Glutamatergic neuron (in vitro differentiated cells): Measurements from ENCODE around the gene KLK3. TPM values are rescaled to one million over a fixed set of nuclear protein-coding genes. Genes with fewer than 3 reads are reported as not detected.
"Not testable (repeated sequence)": the region's sequence is repeated elsewhere in the genome, so short reads cannot be mapped to it uniquely, and the experiment has no call there.

Experiments used
- DNase-seq: peaks from one replicate; pipeline ENCODE4 v3.0.0; 2022
- H3K27ac Mint-ChIP-seq: one replicate; pipeline ENCODE4 v1.8.0; 2020; ENCODE audit warnings: mild to moderate bottlenecking, mixed read lengths, inconsistent platforms; ENCODE audit not compliant: unreplicated experiment
- H3K27me3 Mint-ChIP-seq: one replicate; pipeline ENCODE4 v1.8.0; 2020; ENCODE audit warnings: mild to moderate bottlenecking, moderate library complexity, mixed read lengths, inconsistent platforms; ENCODE audit not compliant: unreplicated experiment
- H3K36me3 Mint-ChIP-seq: one replicate; pipeline ENCODE4 v1.8.0; 2020; ENCODE audit warnings: mild to moderate bottlenecking, mixed read lengths, inconsistent platforms; ENCODE audit not compliant: unreplicated experiment
- H3K4me1 Mint-ChIP-seq: one replicate; pipeline ENCODE4 v1.8.0; 2020; ENCODE audit warnings: mild to moderate bottlenecking, low read depth, mixed read lengths, inconsistent platforms; ENCODE audit not compliant: unreplicated experiment
- H3K4me3 Mint-ChIP-seq: one replicate; pipeline ENCODE4 v1.8.0; 2020; ENCODE audit warnings: mild to moderate bottlenecking, mixed read lengths, inconsistent platforms; ENCODE audit not compliant: unreplicated experiment
- H3K9me3 Mint-ChIP-seq: one replicate; pipeline ENCODE4 v1.8.0; 2020; ENCODE audit warnings: mild to moderate bottlenecking, moderate library complexity, mixed read lengths, inconsistent platforms; ENCODE audit not compliant: unreplicated experiment
- CTCF ChIP-seq: fragments of 200-600 bp; sonication (generic); IDR thresholded peaks from one replicate; pipeline ENCODE4 v1.5.0; 2021; ENCODE audit not compliant: partially characterized antibody, unreplicated experiment
- long read RNA-seq: library from polyadenylated mRNA; unstranded; transcript quantifications from one replicate; pipeline ENCODE4 v2.0.0, GENCODE V29; 2020; ENCODE audit not compliant: unreplicated experiment
- total RNA-seq: library from RNA; stranded (reverse); fragmentation: NEBNext Ultra II Directional; extraction: Animal tissue kit (Norgen Biotek cat#: 25700); gene quantifications from one replicate; pipeline ENCODE4 v1.2.1, GENCODE V29; 2021; ENCODE audit not compliant: unreplicated experiment

The KLK3 gene
- not detected for total RNA-seq
- long read RNA-seq, partial matches to known transcripts, result 0 of 1 reads
- long read RNA-seq, other reads (novel, unspliced or antisense), result 1 of 1 reads

GRCh38 chr19:50854636-50855410 is at the start of gene KLK3:
Gene KLK3, plus strand, starts transcription at chr19:50854915. Its CDS starts 41 bp downstream, at chr19:50854956.
- Mint-ChIP-seq H3K27me3 (peaks cover 6% of the 10 kb centered on the region), H3K4me1 (peaks cover 9% of the 10 kb centered on the region), H3K27ac (no peak within 1 kb of the TSS), H3K4me3 (no peak within 1 kb of the TSS), H3K36me3 (peaks cover 9% of the 10 kb centered on the region), H3K9me3 (peaks cover 8% of the 10 kb centered on the region)
- DNase-seq, result no peak
- TF ChIP-seq CTCF, result no peak

GRCh38 chr19:50808856-50809255 is 45.9 kb upstream of the KLK3 start:
- H3K9me3 Mint-ChIP-seq, result peaks cover 14% of the 10 kb centered on the region
- H3K4me3 Mint-ChIP-seq, result no peak overlapping the region
- H3K4me1 Mint-ChIP-seq, result peaks cover 2% of the 10 kb centered on the region
- DNase-seq, result no peak
- no peak for TF ChIP-seq CTCF
- no peaks in the 10 kb centered on the region for H3K36me3 Mint-ChIP-seq
- peaks cover 19% of the 10 kb centered on the region for H3K27me3 Mint-ChIP-seq
- H3K27ac Mint-ChIP-seq, result no peak overlapping the region

- not testable (repeated sequence) for H3K36me3 Mint-ChIP-seq, H3K4me3 Mint-ChIP-seq, H3K4me1 Mint-ChIP-seq, H3K27ac Mint-ChIP-seq, DNase-seq
- Mint-ChIP-seq H3K27me3 (peaks cover 23% of the 10 kb centered on the region), H3K9me3 (peaks cover 16% of the 10 kb centered on the region)
Measured at GRCh38 chr19:50811622-50812238, 43.0 kb upstream of the KLK3 start.

- no peak for TF ChIP-seq CTCF
- no peak overlapping the region for H3K4me3 Mint-ChIP-seq
- peaks cover 19% of the 10 kb centered on the region for H3K9me3 Mint-ChIP-seq
- H3K27ac Mint-ChIP-seq, result no peak overlapping the region
- no peaks in the 10 kb centered on the region for H3K4me1 Mint-ChIP-seq
- no peak for DNase-seq
- peaks cover 23% of the 10 kb centered on the region for H3K27me3 Mint-ChIP-seq
- H3K36me3 Mint-ChIP-seq, result peaks cover 4% of the 10 kb centered on the region
Measured at GRCh38 chr19:50812474-50812873, 42.2 kb upstream of the KLK3 start.

- no peak overlapping the region for H3K27ac Mint-ChIP-seq
Measured at GRCh38 chr19:50814883-50815282, 39.8 kb upstream of the KLK3 start.

More at GRCh38 chr19:50814883-50815282, 39.8 kb upstream of the KLK3 start:
- peaks cover 18% of the 10 kb centered on the region for H3K9me3 Mint-ChIP-seq
- H3K36me3 Mint-ChIP-seq, result peaks cover 4% of the 10 kb centered on the region
- peaks cover under 1% of the 10 kb centered on the region for H3K4me1 Mint-ChIP-seq
- H3K27me3 Mint-ChIP-seq, result peaks cover 30% of the 10 kb centered on the region
- no peak overlapping the region for H3K4me3 Mint-ChIP-seq
- no peak for TF ChIP-seq CTCF
- DNase-seq, result no peak
